GM12892 (cell line): ENCODE measurements around the gene TXNRD1.

Source experiments
- POLR2A ChIP-seq: IDR thresholded peaks from 2 replicates; pipeline ENCODE4 v1.6.1; 2011; ENCODE audit warnings: low read depth, low read length, control low read depth
- TAF1 ChIP-seq: IDR thresholded peaks from 2 replicates; pipeline ENCODE4 v1.6.1; 2011; ENCODE audit warnings: low read depth, mild to moderate bottlenecking, control low read depth, low read length, borderline replicate concordance

DNA sequence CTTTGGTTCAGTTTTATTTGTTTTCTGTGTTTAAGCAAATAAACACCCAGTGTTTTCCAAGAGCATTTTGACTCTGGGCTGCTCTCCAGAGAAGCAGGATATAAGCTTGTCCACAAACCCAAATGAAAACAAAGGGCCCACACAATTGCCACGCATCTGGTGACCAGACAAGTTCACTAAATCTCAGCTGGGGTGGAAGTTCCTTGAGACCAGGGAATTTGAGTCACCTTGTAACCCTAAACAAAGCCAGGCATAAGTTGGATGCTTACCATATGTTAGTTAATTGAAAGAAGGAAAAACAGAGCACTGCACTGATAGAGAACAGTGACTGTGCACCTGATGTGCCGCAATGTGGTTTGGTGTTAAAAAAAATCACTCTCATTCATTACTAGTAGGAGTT is 1.6 kb upstream of the TXNRD1 start:
- TF ChIP-seq POLR2A, result no peak
- TF ChIP-seq TAF1, result no peak
